MCF 10A (cell line): ENCODE data around the gene ITGB5. TPM values are rescaled to one million over a fixed set of nuclear protein-coding genes. Genes with fewer than 3 reads are reported as not detected.

Source experiments
- BruUV-seq: library from RNA; stranded (reverse); fragments of 400-500 nt; replicated peaks from 2 replicates; lab custom pipeline; 2021; lab: Mats Ljungman, UMichigan
- CTCF ChIA-PET: fragments of 300-600 bp; sonication (Branson Sonifier 250); formaldehyde crosslinking; extraction: SDS; loops from one replicate; lab custom pipeline; 2021; ENCODE audit warnings: antibody characterized with exemption, inconsistent platforms; lab: Yijun Ruan, JAX
- POLR2A ChIA-PET: fragments of 300-600, 350-650 bp; sonication (Branson Sonifier 250); formaldehyde crosslinking; extraction: SDS; loops from one replicate; lab custom pipeline; 2020; ENCODE audit warnings: antibody characterized with exemption, inconsistent platforms; lab: Yijun Ruan, JAX
- DNase-seq: peaks from one replicate; pipeline ENCODE4 v3.0.0-alpha.2; 2018; ENCODE audit not compliant: unreplicated experiment
- H3K27ac Mint-ChIP-seq: one replicate; pipeline ENCODE4 v1.8.0; 2022; ENCODE audit warnings: mild to moderate bottlenecking, low read depth, mixed read lengths; ENCODE audit not compliant: unreplicated experiment
- H3K27me3 Mint-ChIP-seq: one replicate; pipeline ENCODE4 v1.8.0; 2022; ENCODE audit warnings: mixed read lengths; ENCODE audit not compliant: insufficient read depth, unreplicated experiment
- H3K36me3 Mint-ChIP-seq: one replicate; pipeline ENCODE4 v1.8.0; 2022; ENCODE audit warnings: mild to moderate bottlenecking, moderate library complexity, mixed read lengths; ENCODE audit not compliant: insufficient read depth, unreplicated experiment
- H3K4me1 Mint-ChIP-seq: one replicate; pipeline ENCODE4 v1.8.0; 2022; ENCODE audit warnings: mixed read lengths; ENCODE audit not compliant: insufficient read depth, unreplicated experiment
- H3K4me3 Mint-ChIP-seq: one replicate; pipeline ENCODE4 v1.8.0; 2022; ENCODE audit warnings: mild to moderate bottlenecking, moderate library complexity, mixed read lengths; ENCODE audit not compliant: unreplicated experiment
- H3K9me3 Mint-ChIP-seq: one replicate; pipeline ENCODE4 v1.8.0; 2022; ENCODE audit warnings: mixed read lengths; ENCODE audit not compliant: unreplicated experiment
- intact Hi-C: fragments of 100-400 bp; cut with micrococcal nuclease; formaldehyde crosslinking; loops from 2 replicates; pipeline ENCODE4 v1.14.1; 2022
- total RNA-seq: library from RNA; stranded (reverse); gene quantifications from 2 replicates; pipeline ENCODE4 v1.2.3, GENCODE V29; 2022
- TF ChIP-seq, protein P1 (sequence below): fragments of 200-600 bp; IDR thresholded peaks from one replicate; pipeline ENCODE4 v1.8.0; 2022; ENCODE audit warnings: antibody characterized with exemption, mild to moderate bottlenecking; ENCODE audit not compliant: unreplicated experiment

The ITGB5 gene
- total RNA-seq, 1 experiment from 2014 or later: 101 TPM

GRCh38 chr3:124886168-124887056, 753 bp downstream of the ITGB5 start:
- no peaks in the 10 kb centered on the region for H3K9me3 Mint-ChIP-seq
- peak; percentile 56 for DNase-seq
- peak overlapping the region; percentile 36 for H3K27ac Mint-ChIP-seq
- ChIA-PET CTCF (interaction anchor here (0.8 to 6.0 kb wide), 6 partner anchors 9 to 126 kb away, joined by 3 to 55 read pairs (median 4); no protein-coding TSS in a partner anchor), POLR2A (interaction anchor here (0.6 to 3.4 kb wide), 18 partner anchors 8 to 1253 kb away, joined by 3 to 26 read pairs (median 5); no protein-coding TSS in a partner anchor)
- intact Hi-C loops: loop anchor here (1.0 to 5.0 kb wide), 4 partner anchors 52 to 124 kb away; no protein-coding TSS in a partner anchor
- H3K4me3 Mint-ChIP-seq: peak overlapping the region; percentile 75
- no TSS peak for BruUV-seq
- peaks cover 30% of the 10 kb centered on the region for H3K4me1 Mint-ChIP-seq
- H3K36me3 Mint-ChIP-seq: no peaks in the 10 kb centered on the region
- TF ChIP-seq, protein P1, sequence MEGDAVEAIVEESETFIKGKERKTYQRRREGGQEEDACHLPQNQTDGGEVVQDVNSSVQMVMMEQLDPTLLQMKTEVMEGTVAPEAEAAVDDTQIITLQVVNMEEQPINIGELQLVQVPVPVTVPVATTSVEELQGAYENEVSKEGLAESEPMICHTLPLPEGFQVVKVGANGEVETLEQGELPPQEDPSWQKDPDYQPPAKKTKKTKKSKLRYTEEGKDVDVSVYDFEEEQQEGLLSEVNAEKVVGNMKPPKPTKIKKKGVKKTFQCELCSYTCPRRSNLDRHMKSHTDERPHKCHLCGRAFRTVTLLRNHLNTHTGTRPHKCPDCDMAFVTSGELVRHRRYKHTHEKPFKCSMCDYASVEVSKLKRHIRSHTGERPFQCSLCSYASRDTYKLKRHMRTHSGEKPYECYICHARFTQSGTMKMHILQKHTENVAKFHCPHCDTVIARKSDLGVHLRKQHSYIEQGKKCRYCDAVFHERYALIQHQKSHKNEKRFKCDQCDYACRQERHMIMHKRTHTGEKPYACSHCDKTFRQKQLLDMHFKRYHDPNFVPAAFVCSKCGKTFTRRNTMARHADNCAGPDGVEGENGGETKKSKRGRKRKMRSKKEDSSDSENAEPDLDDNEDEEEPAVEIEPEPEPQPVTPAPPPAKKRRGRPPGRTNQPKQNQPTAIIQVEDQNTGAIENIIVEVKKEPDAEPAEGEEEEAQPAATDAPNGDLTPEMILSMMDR: no peak
- no peaks in the 10 kb centered on the region for H3K27me3 Mint-ChIP-seq

DNA sequence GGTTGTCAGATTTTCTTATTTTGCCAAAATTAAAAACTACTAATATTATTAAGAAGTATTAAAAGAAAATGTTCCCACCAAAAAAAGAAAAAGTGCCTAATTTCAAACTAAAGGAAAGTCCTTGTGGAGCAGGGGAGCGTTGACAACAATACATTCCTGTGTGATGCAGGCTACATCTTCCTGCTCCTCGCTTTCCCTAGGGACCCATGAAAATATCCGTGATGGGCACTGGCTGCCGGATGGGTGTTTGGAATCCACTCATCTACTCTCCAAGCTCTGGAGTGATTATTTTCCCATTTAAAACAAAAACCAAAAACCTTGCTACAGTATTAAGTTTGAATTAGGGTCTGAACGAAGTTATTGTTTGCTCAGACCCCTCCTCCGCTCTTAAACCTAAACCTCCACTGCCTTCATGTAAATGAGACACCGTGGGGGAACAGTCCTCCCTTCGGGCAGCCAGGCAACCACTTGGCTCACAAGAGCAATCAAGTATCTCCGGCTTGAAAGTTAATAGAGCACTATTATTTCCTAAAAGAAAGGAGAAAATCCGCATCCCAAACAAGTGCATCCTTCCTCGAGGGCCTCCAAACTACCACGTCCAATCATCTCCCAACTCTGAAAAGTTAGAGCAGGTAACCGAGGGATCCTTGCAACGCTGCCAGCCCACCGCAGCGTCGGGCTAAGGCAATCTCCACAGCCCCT, 1.5 kb downstream of the ITGB5 start:
- Mint-ChIP-seq H3K4me3 (peak overlapping the region; percentile 75), H3K4me1 (peaks cover 30% of the 10 kb centered on the region), H3K9me3 (no peaks in the 10 kb centered on the region), H3K36me3 (no peaks in the 10 kb centered on the region), H3K27me3 (no peaks in the 10 kb centered on the region), H3K27ac (peak overlapping the region; percentile 36)
- TF ChIP-seq, protein P1: no peak
- BruUV-seq: TSS peak; percentile 46
- DNase-seq: peak; percentile 27
- POLR2A ChIA-PET: interaction anchor here (0.5 to 3.4 kb wide), 11 partner anchors 8 to 280 kb away, joined by 3 to 26 read pairs (median 4); no protein-coding TSS in a partner anchor
- CTCF ChIA-PET: interaction anchor here (0.6 to 1.6 kb wide), 5 partner anchors 8 to 125 kb away, joined by 3 to 9 read pairs (median 4); no protein-coding TSS in a partner anchor
- intact Hi-C loops: loop anchor here (2.0 to 5.0 kb wide), 3 partner anchors 51 to 123 kb away; no protein-coding TSS in a partner anchor

DNA sequence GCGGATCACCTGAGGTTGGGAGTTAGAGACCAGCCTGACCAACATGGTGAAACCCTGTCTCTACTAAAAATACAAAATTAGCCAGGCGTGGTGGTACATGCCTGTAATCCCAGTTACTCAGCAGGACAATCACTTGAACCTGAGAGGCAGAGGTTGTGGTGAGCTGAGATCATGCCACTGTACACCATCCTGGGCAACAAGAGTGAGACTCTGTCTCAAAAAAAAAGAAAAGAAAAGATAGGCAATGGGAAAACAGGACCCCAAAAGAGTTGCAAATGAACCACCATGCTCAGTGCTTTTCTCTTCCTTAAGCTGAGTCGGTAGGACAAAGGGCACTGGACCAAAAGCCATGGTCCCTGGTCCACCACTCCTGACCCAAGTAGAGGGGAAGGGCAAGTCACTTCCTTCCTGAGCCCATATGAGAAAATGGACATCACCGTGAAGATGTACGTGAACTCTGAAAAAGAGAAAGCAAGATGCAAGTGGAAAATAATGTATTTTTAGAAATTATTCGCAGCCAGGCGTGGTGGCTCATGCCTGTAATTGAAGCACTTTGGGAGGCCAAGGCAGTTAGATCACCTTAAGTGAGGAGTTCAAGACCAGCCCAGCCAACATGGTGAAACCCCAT, 2.6 kb downstream of the ITGB5 start:
- intact Hi-C loops: loop anchor here (5.0 kb wide), 1 partner anchor 122 kb away; no protein-coding TSS in a partner anchor
- no peaks in the 10 kb centered on the region for H3K36me3 Mint-ChIP-seq
- peak overlapping the region; percentile 47 for H3K4me3 Mint-ChIP-seq
- TF ChIP-seq, protein P1: no peak
- H3K4me1 Mint-ChIP-seq: peaks cover 36% of the 10 kb centered on the region
- DNase-seq: no peak
- POLR2A ChIA-PET: interaction anchor here (0.8 to 3.4 kb wide), 7 partner anchors 9 to 98 kb away, joined by 3 to 26 read pairs (median 4); no protein-coding TSS in a partner anchor
- H3K9me3 Mint-ChIP-seq: no peaks in the 10 kb centered on the region
- no peaks in the 10 kb centered on the region for H3K27me3 Mint-ChIP-seq
- CTCF ChIA-PET: interaction anchor here (0.6 to 1.6 kb wide), 4 partner anchors 7 to 1093 kb away, joined by 3 to 7 read pairs (median 4); no protein-coding TSS in a partner anchor
- H3K27ac Mint-ChIP-seq: peak overlapping the region; percentile 75
- BruUV-seq: no TSS peak
